HG02610 (cell line): ENCODE measurements around the gene HYDIN.
"Not testable (repeated sequence)": the region's sequence is repeated elsewhere in the genome, so short reads cannot be mapped to it uniquely, and the experiment has no call there.

Source experiments
- ATAC-seq: cut with Tn5 transposase; IDR thresholded peaks from one replicate; pipeline ENCODE4 v1.9.1; 2021; ENCODE audit warnings: mild to moderate bottlenecking, moderate library complexity; ENCODE audit not compliant: unreplicated experiment

The HYDIN gene

GRCh38 chr16:71143246-71143645, 87.3 kb downstream of the HYDIN start:
- ATAC-seq, result not testable (repeated sequence)

- ATAC-seq, result not testable (repeated sequence)
These were observed 120.0 kb downstream of the HYDIN start for GRCh38 chr16:71110565-71110964.

GRCh38 chr16:71109656-71110208, 120.8 kb downstream of the HYDIN start:
- ATAC-seq, result not testable (repeated sequence)

- ATAC-seq, result not testable (repeated sequence)
These were observed 124.6 kb downstream of the HYDIN start for GRCh38 chr16:71105881-71106280.

GRCh38 chr16:71083573-71083972, 146.9 kb downstream of the HYDIN start:
- ATAC-seq, result not testable (repeated sequence)

GRCh38 chr16:71080777-71081176, 149.7 kb downstream of the HYDIN start:
- ATAC-seq, result not testable (repeated sequence)

GRCh38 chr16:71080262-71080661, 150.3 kb downstream of the HYDIN start:
- not testable (repeated sequence) for ATAC-seq

- ATAC-seq, result not testable (repeated sequence)
These were observed 159.9 kb downstream of the HYDIN start for GRCh38 chr16:71070651-71071050.

GRCh38 chr16:71069842-71070241, 160.7 kb downstream of the HYDIN start:
- ATAC-seq, result not testable (repeated sequence)

- ATAC-seq, result not testable (repeated sequence)
These were observed 176.5 kb downstream of the HYDIN start for GRCh38 chr16:71053897-71054609.

- ATAC-seq, result not testable (repeated sequence)
These were observed 180.2 kb downstream of the HYDIN start for GRCh38 chr16:71050307-71050706.

- not testable (repeated sequence) for ATAC-seq
These were observed 191.0 kb downstream of the HYDIN start for GRCh38 chr16:71039368-71040111.

GRCh38 chr16:71038421-71038820, 192.1 kb downstream of the HYDIN start:
- ATAC-seq, result not testable (repeated sequence)

GRCh38 chr16:71037987-71038386, 192.5 kb downstream of the HYDIN start:
- ATAC-seq, result not testable (repeated sequence)

GRCh38 chr16:71028032-71028727, 202.3 kb downstream of the HYDIN start:
- ATAC-seq, result not testable (repeated sequence)

GRCh38 chr16:71027511-71027910, 203.0 kb downstream of the HYDIN start:
- ATAC-seq, result not testable (repeated sequence)

- not testable (repeated sequence) for ATAC-seq
These were observed 206.6 kb downstream of the HYDIN start for GRCh38 chr16:71023851-71024439.

GRCh38 chr16:71021961-71022537, 208.5 kb downstream of the HYDIN start:
- not testable (repeated sequence) for ATAC-seq

- not testable (repeated sequence) for ATAC-seq
These were observed 211.3 kb downstream of the HYDIN start for GRCh38 chr16:71019067-71019682.

GRCh38 chr16:71015419-71015818, 215.1 kb downstream of the HYDIN start:
- ATAC-seq, result not testable (repeated sequence)
